ENCODE data around the gene INHBA. TPM values are rescaled to one million over a fixed set of nuclear protein-coding genes. Genes with fewer than 3 reads are reported as not detected.
A peak's percentile ranks its signal among the peaks of the same experiment; 100 is the strongest.

Gene INHBA
- total RNA-seq, 3 donors from 2014 or later (not counting 1 experiment from before 2014, with no cell fraction given): 0.65 TPM; not detected in 2

DNA sequence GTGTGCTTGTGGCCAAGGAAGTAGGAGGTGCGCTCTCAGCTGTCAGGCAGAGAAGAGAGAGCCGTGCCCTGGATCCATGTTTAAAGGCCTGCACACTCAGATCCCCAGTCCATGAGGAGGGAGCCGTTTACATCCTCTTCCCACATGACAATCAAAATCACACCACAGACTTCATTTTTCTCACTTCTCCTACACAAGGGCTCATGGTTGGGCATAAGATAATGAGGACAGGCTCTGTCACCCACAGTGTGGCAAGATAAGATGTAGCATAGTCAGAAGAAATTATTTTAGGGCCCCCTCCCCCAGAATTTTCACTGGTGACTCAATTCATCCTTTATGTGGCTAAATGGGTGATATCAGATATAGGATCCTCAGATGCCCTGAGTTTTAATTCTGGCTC, 35.9 kb upstream of the INHBA start:
- Histone ChIP-seq H3K4me1 (ENCODE audit: control insufficient read depth, insufficient read depth, low read length) (no peaks in the 10 kb centered on the region), H3K9me3 (ENCODE audit: control insufficient read depth, insufficient read depth, low read length) (peaks cover 7% of the 10 kb centered on the region), H3K27me3 (ENCODE audit: control insufficient read depth, insufficient read depth, low read length) (no peaks in the 10 kb centered on the region), H3K27ac (ENCODE audit: low read length) (no peak overlapping the region), H3K36me3 (ENCODE audit: control insufficient read depth, insufficient read depth, low read length) (no peaks in the 10 kb centered on the region), H3K4me3 (ENCODE audit: low read length) (no peak overlapping the region)
- Mint-ChIP-seq H3K36me3 (peaks cover 9% of the 10 kb centered on the region), H3K4me3 (no peak overlapping the region), H3K4me1 (no peaks in the 10 kb centered on the region), H3K27ac (no peak overlapping the region), H3K9me3 (peaks cover 7 to 10% of the 10 kb centered on the region in 2 donors), H3K27me3 (ENCODE audit: low read depth in 2 of 2) (peaks cover 4 to 10% of the 10 kb centered on the region in 2 donors)
- ATAC-seq (no peak), DNase-seq (no peak)
- TF ChIP-seq CTCF (IDR thresholded peaks at IDR 0.05): no peak
- 92% methylated on average over 2 of the region's 3 CpGs for WGBS (ENCODE audit: insufficient coverage)
- intact Hi-C loops (cut with micrococcal nuclease): no loop called here

- no peak for DNase-seq
- Histone ChIP-seq H3K4me3 (ENCODE audit: low read length) (no peak overlapping the region), H3K27me3 (ENCODE audit: control insufficient read depth, insufficient read depth, low read length) (no peaks in the 10 kb centered on the region), H3K4me1 (ENCODE audit: control insufficient read depth, insufficient read depth, low read length) (no peaks in the 10 kb centered on the region), H3K36me3 (ENCODE audit: control insufficient read depth, insufficient read depth, low read length) (no peaks in the 10 kb centered on the region), H3K27ac (ENCODE audit: low read length) (no peak overlapping the region), H3K9me3 (ENCODE audit: control insufficient read depth, insufficient read depth, low read length) (peaks cover 7% of the 10 kb centered on the region)
- no peak for TF ChIP-seq CTCF (IDR thresholded peaks at IDR 0.05)
- no peak overlapping the region for H3K27ac Mint-ChIP-seq
- no peaks in the 10 kb centered on the region for H3K4me1 Mint-ChIP-seq
- 74% methylated on average over 4 of the region's 4 CpGs for WGBS (ENCODE audit: insufficient coverage)
- H3K27me3 Mint-ChIP-seq (ENCODE audit: low read depth in 2 of 2): peaks cover 9 to 10% of the 10 kb centered on the region in 2 donors
- H3K36me3 Mint-ChIP-seq: peaks cover 9% of the 10 kb centered on the region
- intact Hi-C loops (cut with micrococcal nuclease): no loop called here
- no peak overlapping the region for H3K4me3 Mint-ChIP-seq
- H3K9me3 Mint-ChIP-seq: peaks cover 7 to 10% of the 10 kb centered on the region in 2 donors
- no peak for ATAC-seq
Measured at GRCh38 chr7:41738336-41738735, 35.4 kb upstream of the INHBA start.

- Mint-ChIP-seq H3K4me1 (peaks cover 0 to 6% of the 10 kb centered on the region in 2 donors), H3K36me3 (no peaks in the 10 kb centered on the region), H3K4me3 (no peak overlapping the region), H3K9me3 (no peaks in the 10 kb centered on the region), H3K27me3 (ENCODE audit: low read depth in 2 of 2) (peaks cover 9 to 14% of the 10 kb centered on the region in 2 donors), H3K27ac (no peak overlapping the region)
- intact Hi-C loops (cut with micrococcal nuclease): no loop called here
- no peak for ATAC-seq
- Histone ChIP-seq H3K9me3 (ENCODE audit: control insufficient read depth, insufficient read depth, low read length) (no peaks in the 10 kb centered on the region), H3K4me3 (ENCODE audit: low read length) (no peak overlapping the region), H3K36me3 (ENCODE audit: control insufficient read depth, insufficient read depth, low read length) (no peaks in the 10 kb centered on the region), H3K4me1 (ENCODE audit: control insufficient read depth, insufficient read depth, low read length) (no peaks in the 10 kb centered on the region), H3K27me3 (ENCODE audit: control insufficient read depth, insufficient read depth, low read length) (no peaks in the 10 kb centered on the region), H3K27ac (ENCODE audit: low read length) (no peak overlapping the region)
- no CpG with 5 or more reads among the region's 3 CpGs for WGBS (ENCODE audit: insufficient coverage)
- DNase-seq: no peak
- no peak for TF ChIP-seq CTCF (IDR thresholded peaks at IDR 0.05)
Measured at GRCh38 chr7:41735206-41735605, 32.3 kb upstream of the INHBA start.

DNA sequence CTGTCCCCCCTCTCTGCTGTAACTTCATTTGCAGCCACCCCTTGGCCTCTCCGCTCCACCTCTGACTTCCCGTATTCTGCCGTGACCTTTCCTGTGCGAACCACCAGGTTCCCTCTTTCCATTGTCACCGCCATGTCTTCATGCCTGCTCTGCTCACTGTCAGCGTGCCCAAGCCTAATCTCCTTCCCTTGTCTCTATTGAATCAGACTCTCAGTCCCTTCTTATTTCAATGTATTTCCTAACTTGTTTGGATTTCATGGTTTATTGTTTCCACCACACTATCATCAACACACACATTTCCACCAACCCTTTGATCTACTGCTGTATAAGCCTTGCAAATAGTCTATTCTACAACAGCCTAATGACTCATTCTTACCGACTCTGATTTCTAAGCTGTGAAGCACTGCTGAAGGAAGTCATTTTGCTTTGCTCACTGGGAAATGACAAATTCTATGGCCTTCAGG, 30.0 kb upstream of the INHBA start:
- no peaks in the 10 kb centered on the region for H3K36me3 Mint-ChIP-seq

More for the DNA sequence above, 30.0 kb upstream of the INHBA start:
- Histone ChIP-seq H3K4me3 (ENCODE audit: low read length) (no peak overlapping the region), H3K27ac (ENCODE audit: low read length) (no peak overlapping the region), H3K36me3 (ENCODE audit: control insufficient read depth, insufficient read depth, low read length) (no peaks in the 10 kb centered on the region), H3K4me1 (ENCODE audit: control insufficient read depth, insufficient read depth, low read length) (no peaks in the 10 kb centered on the region), H3K27me3 (ENCODE audit: control insufficient read depth, insufficient read depth, low read length) (no peaks in the 10 kb centered on the region), H3K9me3 (ENCODE audit: control insufficient read depth, insufficient read depth, low read length) (no peaks in the 10 kb centered on the region)
- TF ChIP-seq CTCF (IDR thresholded peaks at IDR 0.05): no peak
- peaks cover 0 to 6% of the 10 kb centered on the region in 2 donors for H3K4me1 Mint-ChIP-seq
- WGBS (ENCODE audit: insufficient coverage): 72% methylated on average over 7 of the region's 7 CpGs
- DNase-seq (no peak), ATAC-seq (peak in 1 of 3 donors; percentile 37)
- intact Hi-C loops (cut with micrococcal nuclease): no loop called here
- H3K27me3 Mint-ChIP-seq (ENCODE audit: low read depth in 2 of 2): peaks cover 9 to 14% of the 10 kb centered on the region in 2 donors
- no peak overlapping the region for H3K27ac Mint-ChIP-seq
- H3K9me3 Mint-ChIP-seq: no peaks in the 10 kb centered on the region
- no peak overlapping the region for H3K4me3 Mint-ChIP-seq
